Brain microvascular endothelial cell (primary cell): ENCODE data around the gene WDR70.
A peak's percentile ranks its signal among the peaks of the same experiment; 100 is the strongest.
"Not testable (repeated sequence)": the region's sequence is repeated elsewhere in the genome, so short reads cannot be mapped to it uniquely, and the experiment has no call there.

Experiments
- DNase-seq: peaks from one replicate; pipeline ENCODE4 v3.0.0-alpha.2; 2020
- H3K27ac ChIP-seq: fragments of 250-450 bp; sonication (Bioruptor Pico); 2 replicates; pipeline ENCODE4 v1.5.1; 2020; ENCODE audit warnings: mild to moderate bottlenecking, moderate library complexity
- H3K27me3 ChIP-seq: fragments of 250-450 bp; sonication (Bioruptor Pico); replicated peaks from 2 replicates; pipeline ENCODE4 v1.5.1; 2020; ENCODE audit warnings: mild to moderate bottlenecking
- H3K36me3 ChIP-seq: fragments of 250-450 bp; sonication (Bioruptor Pico); replicated peaks from 2 replicates; pipeline ENCODE4 v1.5.1; 2020; ENCODE audit warnings: mild to moderate bottlenecking
- H3K4me3 ChIP-seq: 2 replicates; pipeline ENCODE4 v1.5.1; 2011; ENCODE audit warnings: low read depth, mild to moderate bottlenecking, control low read depth, low read length, moderate library complexity
- CTCF ChIP-seq: IDR thresholded peaks from 2 replicates; pipeline ENCODE4 v1.5.1; 2011; ENCODE audit warnings: low read depth, mild to moderate bottlenecking, moderate library complexity, low read length, control low read depth, inconsistent platforms; ENCODE audit errors: missing control alignments
- in situ Hi-C: cut with HindIII; loops from 2 replicates; pipeline ENCODE4 v1.10.0; 2017; ENCODE audit warnings: low sequenced_read_pairs, low pct_ligation_motif_present

Gene WDR70

DNA sequence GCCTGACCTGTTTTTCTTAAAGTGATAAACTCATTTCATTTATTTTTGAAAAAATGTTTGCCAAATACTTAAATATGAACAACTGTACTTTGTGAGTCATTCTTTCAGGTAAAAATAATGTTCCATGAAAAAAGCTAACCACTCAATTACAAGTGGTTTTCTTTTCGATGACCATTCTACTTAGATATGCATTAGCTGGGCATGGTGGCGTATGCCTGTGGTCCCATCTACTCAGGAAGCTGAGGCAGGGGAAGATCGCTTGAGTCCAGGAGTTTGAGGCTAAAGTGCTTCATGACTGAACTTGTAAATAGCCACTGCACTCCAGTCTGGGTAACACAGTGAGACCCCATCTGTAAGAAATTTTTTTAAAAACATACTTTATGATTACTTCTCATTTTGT is 4.0 kb upstream of the WDR70 start:
- in situ Hi-C loops = no loop called here
- Histone ChIP-seq H3K4me3 (no peak overlapping the region), H3K27ac (no peak overlapping the region), H3K36me3 (no peaks in the 10 kb centered on the region), H3K27me3 (no peaks in the 10 kb centered on the region)
- TF ChIP-seq CTCF = no peak
- DNase-seq = no peak

GRCh38 chr5:37378066-37378465 is 1.1 kb upstream of the WDR70 start:
- H3K27me3 ChIP-seq, in situ Hi-C loops, H3K4me3 ChIP-seq, DNase-seq, H3K36me3 ChIP-seq, H3K27ac ChIP-seq: not testable (repeated sequence)

DNA sequence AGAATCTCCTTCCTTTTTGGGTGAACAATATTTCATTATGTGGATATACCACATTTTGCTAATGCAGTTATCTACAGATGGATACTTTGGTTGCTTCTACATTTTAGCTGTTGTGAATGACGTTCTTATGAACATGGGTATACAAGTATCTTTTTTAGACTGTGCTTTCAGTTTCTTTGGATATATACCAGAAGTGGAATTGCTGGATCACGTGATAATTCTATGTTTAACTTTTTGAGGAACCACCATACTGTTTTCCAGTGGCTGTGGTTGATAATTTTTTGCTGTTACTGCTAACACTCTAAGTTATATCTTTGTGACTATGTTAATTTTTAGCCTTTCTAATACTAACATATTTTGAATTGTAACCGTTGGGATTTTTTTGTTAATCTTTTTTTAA is 12.5 kb downstream of the WDR70 start:
- no peak for TF ChIP-seq CTCF
- Histone ChIP-seq H3K27me3 (no peaks in the 10 kb centered on the region), H3K36me3 (peaks cover 24% of the 10 kb centered on the region), H3K4me3 (no peak overlapping the region), H3K27ac (no peak overlapping the region)
- in situ Hi-C loops = no loop called here
- no peak for DNase-seq

DNA sequence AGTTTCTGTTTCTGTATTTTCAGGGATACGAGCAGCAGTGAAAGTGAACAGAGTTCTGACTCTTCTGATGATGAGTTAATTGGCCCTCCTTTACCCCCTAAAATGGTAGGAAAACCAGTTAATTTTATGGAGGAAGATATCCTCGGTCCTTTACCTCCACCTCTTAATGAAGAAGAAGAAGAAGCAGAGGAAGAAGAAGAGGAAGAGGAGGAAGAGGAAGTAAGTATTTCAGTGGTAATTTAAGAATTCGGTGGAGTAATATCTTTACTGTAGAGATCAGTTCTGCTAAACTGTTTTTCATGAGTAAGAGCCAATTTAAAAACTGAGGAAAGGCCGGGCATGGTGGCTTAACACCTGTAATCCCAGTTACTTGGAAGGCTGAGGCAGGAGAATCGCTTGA is 17.2 kb downstream of the WDR70 start:
- in situ Hi-C loops = no loop called here
- H3K27ac ChIP-seq = no peak overlapping the region
- H3K36me3 ChIP-seq = peaks cover 25% of the 10 kb centered on the region
- no peak for DNase-seq
- TF ChIP-seq CTCF = no peak
- H3K27me3 ChIP-seq = no peaks in the 10 kb centered on the region
- no peak overlapping the region for H3K4me3 ChIP-seq

- H3K27ac ChIP-seq = no peak overlapping the region
- H3K36me3 ChIP-seq = peaks cover 4% of the 10 kb centered on the region
- TF ChIP-seq CTCF = no peak
- in situ Hi-C loops = no loop called here
- H3K4me3 ChIP-seq = no peak overlapping the region
- no peaks in the 10 kb centered on the region for H3K27me3 ChIP-seq
- peak; percentile 5 for DNase-seq
Observed at GRCh38 chr5:37400501-37400900, 21.4 kb downstream of the WDR70 start.

DNA sequence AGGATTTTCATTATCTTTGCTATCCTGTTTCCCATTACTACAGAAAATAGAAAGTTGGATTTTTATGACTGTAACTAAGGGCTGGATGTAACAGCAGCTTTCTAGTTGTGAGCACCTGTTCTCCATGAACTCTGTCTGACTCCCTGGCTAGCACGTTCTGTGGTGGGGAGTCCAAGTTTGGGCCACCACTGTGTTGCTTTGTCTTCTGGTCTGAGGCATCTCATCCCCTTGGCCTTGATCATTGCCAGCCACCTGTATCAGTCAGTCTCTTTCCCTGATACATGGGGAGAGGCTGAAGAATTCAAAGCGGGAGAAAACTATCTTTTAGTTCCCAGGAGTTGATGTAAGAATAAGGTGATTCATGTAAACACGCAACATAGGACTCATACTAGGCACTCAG is 33.4 kb downstream of the WDR70 start:
- H3K36me3 ChIP-seq = no peaks in the 10 kb centered on the region
- H3K27me3 ChIP-seq = no peaks in the 10 kb centered on the region
- no peak overlapping the region for H3K4me3 ChIP-seq
- in situ Hi-C loops = no loop called here
- TF ChIP-seq CTCF = no peak
- no peak for DNase-seq
- H3K27ac ChIP-seq = no peak overlapping the region

DNA sequence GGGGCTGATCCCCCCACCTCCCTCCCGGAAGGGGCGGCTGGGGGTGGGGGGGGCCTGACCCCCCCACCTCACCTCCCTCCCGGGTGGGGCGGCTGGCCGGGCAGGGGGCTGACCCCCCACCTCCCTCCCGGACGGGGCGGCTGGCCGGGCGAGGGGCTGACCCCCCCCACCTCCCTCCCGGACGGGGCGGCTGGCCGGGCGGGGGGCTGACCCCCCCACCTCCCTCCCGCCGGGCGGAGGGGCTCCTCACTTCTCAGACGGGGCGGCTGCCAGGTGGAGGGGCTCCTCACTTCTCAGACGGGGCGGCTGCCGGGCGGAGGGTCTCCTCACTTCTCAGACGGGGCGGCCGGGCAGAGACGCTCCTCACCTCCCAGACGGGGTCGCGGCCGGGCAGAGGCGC is 36.3 kb downstream of the WDR70 start:
- in situ Hi-C loops, H3K4me3 ChIP-seq: not testable (repeated sequence)

More for the DNA sequence above, 36.3 kb downstream of the WDR70 start:
- not testable (repeated sequence) for H3K27ac ChIP-seq, H3K27me3 ChIP-seq, DNase-seq, H3K36me3 ChIP-seq
